CD1c-positive myeloid dendritic cell (primary cell): Measurements from ENCODE around the gene ERMP1.
"Not testable (repeated sequence)": the region's sequence is repeated elsewhere in the genome, so short reads cannot be mapped to it uniquely, and the experiment has no call there.

Source experiments
- DNase-seq: peaks from one replicate; pipeline ENCODE4 v3.0.0-alpha.2; 2016; ENCODE audit errors: extremely low spot score

The ERMP1 gene

GRCh38 chr9:5820425-5820824 lies 12.5 kb downstream of the ERMP1 start:
- DNase-seq, result no peak

DNA sequence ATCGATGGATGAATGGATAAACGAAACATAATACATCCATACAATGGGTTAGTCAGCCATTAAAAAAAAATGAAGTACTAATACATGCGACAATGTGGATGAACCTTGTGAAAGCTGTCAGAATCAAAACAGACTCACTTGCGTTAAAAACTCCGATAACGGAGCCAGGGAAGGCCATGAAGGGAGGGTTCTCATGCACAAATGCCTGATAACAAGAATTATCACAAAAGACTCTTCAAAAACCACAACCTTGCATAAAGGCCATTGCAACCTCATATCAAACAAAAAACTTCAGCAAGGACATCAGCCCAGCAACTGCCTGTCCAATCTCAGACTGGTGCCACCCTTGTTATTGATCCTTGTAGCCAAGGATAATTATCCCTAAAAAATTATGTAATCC lies 13.7 kb downstream of the ERMP1 start:
- DNase-seq, result no peak

DNA sequence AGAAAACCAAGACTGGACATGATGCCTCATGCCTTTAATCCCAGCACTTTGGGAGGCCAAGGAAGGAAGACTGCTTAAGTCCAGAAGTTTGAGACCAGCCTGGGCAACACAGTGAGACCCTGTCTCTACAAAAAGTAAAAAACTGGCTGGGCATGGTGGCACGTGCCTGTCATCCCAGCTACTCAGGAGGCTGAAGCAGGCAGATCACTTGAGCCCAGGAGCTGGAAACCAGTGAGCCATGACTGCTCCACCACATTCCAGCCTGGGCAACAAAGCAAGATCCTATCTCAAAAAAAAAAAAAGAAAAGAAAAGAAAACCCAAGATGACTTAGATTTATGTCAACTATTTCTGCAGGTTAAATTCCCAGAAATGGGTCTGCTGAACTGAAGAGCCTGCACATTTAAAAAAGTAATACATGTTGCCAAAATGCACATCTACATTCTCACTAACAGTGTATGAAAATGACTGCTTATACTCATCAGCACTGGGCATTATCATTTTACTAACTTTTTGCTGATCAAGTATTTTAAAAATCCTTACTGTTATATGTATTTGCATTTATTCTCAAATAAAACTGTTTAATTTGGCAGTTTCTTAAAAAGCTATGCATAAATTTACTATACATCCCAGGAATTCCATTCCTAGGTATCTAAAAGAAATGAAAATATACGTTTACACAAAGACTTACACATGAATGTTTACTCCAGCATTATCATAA lies 14.3 kb downstream of the ERMP1 start:
- DNase-seq, result no peak

DNA sequence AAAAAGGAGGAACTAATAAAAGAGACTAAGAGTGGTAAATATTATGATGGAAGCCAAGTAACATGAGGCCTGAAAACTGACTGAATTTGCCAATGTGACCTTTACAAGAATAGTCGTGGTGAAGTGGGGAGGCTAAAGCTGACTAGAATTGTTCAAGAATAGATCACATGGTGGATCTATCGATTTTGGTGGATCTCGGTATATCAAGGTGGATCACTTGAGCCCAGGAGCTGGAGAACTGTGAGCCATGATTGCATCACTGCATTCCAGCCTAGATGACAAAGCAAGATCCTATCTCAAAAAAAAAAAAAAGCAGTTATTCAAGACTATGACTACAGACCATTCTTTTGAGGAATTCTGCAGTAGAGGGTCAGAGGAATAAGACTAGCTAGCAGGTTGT lies 15.1 kb downstream of the ERMP1 start:
- DNase-seq, result no peak

- no peak for DNase-seq
Measured at GRCh38 chr9:5815461-5815860, 17.5 kb downstream of the ERMP1 start.

- DNase-seq, result no peak
Measured at GRCh38 chr9:5813824-5814223, 19.1 kb downstream of the ERMP1 start.

DNA sequence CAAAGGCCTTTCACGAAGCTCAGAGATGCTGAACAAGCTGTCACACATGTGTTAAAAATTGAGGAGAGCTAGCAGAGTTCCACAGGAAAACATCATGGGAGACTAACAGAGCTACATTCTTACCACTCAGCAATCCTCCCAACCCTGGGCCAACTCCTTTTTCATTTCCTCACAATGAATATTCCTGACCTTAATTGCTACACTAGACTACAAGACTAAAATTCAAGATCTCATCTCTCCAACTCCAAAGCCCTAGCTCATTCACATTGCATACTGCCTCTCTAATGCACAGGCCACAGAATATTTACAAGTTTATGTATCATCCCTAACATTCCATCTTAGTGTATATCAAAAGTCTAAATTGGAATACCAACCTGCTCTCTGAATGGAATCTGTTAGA lies 21.2 kb downstream of the ERMP1 start:
- DNase-seq, result no peak

- no peak for DNase-seq
Measured at GRCh38 chr9:5805478-5805877, 27.4 kb downstream of the ERMP1 start.

DNA sequence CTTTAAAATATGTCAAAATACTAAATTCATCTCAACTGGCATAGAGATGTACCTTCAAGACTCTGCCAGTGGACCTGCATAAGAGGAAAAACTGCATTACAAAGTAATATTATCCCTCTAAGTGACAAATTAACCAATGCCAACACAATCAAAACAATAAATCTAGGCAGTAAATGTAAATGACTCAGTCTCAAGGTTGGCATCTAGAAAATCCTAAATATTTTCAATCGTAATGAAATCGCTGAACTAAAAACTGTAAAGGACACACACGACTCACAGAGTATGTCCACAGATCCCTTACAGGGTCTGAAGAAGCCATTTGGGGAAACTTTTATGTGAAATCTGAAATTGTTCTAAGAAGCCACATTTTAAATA lies 31.2 kb downstream of the ERMP1 start:
- no peak for DNase-seq

GRCh38 chr9:5800969-5801738 lies 31.8 kb downstream of the ERMP1 start:
- DNase-seq, result no peak

GRCh38 chr9:5800378-5800777 lies 32.5 kb downstream of the ERMP1 start:
- not testable (repeated sequence) for DNase-seq

GRCh38 chr9:5799314-5799713 lies 33.6 kb downstream of the ERMP1 start:
- peak; percentile 10 for DNase-seq

GRCh38 chr9:5798581-5798980 lies 34.3 kb downstream of the ERMP1 start:
- no peak for DNase-seq

GRCh38 chr9:5796298-5796697 lies 36.6 kb downstream of the ERMP1 start:
- no peak for DNase-seq

- DNase-seq, result no peak
Measured at GRCh38 chr9:5793812-5794211, 39.1 kb downstream of the ERMP1 start.

DNA sequence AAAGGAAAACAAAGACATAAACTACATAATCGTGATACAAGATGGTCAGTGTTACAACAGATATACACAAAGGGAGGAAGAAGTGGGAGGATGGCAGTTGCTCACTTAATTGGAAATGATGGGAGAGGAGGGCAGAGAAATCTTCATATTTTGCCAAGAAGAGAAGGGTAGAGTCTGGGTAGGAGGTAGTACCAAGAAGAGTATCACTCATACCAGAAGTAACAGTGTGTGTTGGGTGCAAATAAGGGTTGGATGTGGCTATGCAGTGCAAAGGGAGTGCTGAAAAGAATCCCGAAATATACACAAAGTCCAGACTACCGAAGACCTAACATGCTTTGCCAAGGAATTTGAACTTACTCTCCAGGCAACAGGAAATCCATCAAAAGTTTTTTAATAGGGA lies 41.0 kb downstream of the ERMP1 start:
- no peak for DNase-seq

DNA sequence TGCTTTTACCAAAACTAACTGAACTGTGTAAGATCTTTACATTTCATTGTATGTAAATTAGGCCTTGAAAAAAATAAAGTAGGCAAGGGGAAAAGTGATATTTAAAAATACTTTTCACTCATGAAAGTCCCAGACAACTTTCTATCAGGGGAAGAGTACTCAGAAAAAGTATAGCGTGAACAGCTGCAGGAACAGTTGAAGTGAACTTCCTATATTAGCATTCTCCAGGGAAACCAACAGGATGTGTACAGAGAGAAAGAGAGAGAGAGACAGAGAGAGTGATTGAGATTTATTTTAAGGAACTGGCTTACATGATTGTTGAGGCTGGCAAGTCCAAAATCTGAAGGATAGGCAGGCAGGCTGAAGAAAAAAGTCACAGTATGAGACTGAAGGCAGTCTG lies 42.0 kb downstream of the ERMP1 start:
- DNase-seq, result no peak

DNA sequence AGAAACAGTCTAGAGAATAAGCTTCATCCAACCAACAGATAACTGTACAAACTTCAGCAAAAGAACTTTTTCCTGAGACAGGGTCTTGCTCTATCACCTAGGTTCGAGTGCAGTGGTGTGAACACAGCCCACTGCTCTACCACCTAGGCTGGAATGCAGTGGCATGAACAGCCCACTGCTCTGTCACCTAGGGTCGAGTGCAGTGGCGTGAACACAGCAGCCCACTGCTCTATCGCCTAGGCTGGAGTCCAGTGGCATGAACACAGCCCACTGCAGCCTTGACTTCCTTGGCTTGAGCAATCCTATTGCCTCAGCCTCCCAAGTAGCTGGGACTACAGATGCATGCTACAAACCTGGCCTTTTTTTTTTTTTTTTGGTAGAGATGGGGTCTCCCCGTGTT lies 43.4 kb downstream of the ERMP1 start:
- no peak for DNase-seq

DNA sequence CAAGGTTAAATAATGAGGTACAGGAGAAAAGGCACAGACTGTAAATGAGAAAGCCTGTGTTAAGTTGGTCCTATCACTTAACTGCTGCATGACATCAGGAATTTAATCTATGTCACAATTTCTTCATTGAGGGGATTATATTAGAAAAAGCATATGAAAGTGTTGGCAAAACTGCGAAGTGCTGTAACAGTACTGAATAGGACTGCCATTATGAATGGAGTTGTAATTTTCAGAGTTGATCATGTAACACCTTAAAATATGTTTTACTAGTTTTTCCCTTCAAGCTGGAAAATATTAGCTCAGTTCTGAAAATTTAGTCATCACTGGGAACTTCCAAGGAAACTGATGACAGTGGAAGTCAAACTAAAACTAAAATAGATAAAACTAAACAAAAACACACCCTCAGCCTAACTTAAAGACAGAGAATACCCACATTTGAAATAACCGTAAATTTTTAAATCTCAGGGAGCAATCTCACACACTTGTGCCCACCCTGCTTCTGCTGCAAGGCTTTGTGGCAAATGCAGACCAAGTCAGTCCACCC lies 45.1 kb downstream of the ERMP1 start:
- no peak for DNase-seq

DNA sequence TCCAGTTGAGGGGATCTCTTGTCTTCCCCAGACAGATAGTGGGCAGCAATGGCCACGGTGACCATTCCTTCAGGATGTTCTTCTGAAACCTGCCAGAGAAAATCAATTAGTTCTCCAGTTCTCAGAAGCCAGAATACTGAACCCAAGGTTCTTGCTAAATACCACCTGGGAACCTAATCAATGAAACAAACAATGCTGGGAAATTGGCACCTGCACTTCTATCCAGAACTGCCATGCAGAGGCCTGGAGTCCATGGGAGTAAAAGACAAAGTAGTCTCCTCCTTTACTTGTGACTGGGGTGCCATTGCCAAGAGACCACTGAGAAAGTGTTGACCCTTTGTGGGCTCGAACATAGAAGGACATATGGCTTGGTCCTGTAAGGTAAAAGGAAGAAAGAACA lies 45.7 kb downstream of the ERMP1 start:
- DNase-seq, result no peak

- no peak for DNase-seq
Measured at GRCh38 chr9:5786370-5787127, 46.4 kb downstream of the ERMP1 start.

GRCh38 chr9:5784526-5785315 lies 48.2 kb downstream of the ERMP1 start:
- DNase-seq, result no peak
